ENCODE data around the gene CEP70. TPM values are rescaled to one million over a fixed set of nuclear protein-coding genes. Genes with fewer than 3 reads are reported as not detected.

Gene CEP70
- total RNA-seq, 1 experiment from 2014 or later: 25.0 TPM

DNA sequence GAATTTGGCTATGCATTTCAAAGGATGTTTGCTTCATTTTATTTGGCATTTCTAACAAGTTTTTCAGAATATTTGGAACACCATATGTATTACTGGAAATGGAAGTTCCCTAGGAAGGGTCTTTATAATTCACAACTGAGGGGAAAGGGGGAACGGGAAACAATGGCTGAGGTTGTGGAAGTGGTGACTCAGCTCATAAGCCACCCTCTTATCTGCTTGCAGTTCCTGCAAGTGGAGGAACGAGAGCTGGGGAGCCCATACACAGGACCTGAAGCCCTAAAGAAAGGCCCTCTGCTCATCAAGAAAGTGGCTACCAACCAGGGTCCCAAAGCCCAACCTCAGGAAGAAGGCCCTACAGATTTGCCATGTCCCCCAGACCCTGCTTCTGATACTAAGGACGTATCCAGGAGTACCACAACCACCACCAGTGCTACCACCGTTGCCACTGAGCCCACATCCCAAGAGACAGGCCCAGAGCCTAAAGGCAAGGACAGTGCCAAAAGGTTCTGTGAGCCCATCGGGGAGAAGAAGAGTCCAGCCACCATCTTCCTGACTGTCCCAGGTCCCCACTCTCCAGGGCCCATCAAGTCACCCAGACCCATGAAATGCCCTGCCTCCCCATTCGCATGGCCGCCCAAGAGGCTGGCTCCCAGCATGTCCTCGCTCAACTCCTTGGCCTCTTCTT is 121.8 kb downstream of the CEP70 start:
- no peaks in the 10 kb centered on the region for H3K27me3 Mint-ChIP-seq (ENCODE audit: insufficient read depth, unreplicated experiment)
- H3K27ac Mint-ChIP-seq (ENCODE audit: unreplicated experiment): no peak overlapping the region
- no peaks in the 10 kb centered on the region for H3K36me3 Mint-ChIP-seq (ENCODE audit: insufficient read depth, unreplicated experiment)
- H3K4me1 Mint-ChIP-seq (ENCODE audit: low read depth, unreplicated experiment): no peaks in the 10 kb centered on the region
- H3K9me3 Mint-ChIP-seq (ENCODE audit: unreplicated experiment): no peaks in the 10 kb centered on the region
- TF ChIP-seq, protein P1, sequence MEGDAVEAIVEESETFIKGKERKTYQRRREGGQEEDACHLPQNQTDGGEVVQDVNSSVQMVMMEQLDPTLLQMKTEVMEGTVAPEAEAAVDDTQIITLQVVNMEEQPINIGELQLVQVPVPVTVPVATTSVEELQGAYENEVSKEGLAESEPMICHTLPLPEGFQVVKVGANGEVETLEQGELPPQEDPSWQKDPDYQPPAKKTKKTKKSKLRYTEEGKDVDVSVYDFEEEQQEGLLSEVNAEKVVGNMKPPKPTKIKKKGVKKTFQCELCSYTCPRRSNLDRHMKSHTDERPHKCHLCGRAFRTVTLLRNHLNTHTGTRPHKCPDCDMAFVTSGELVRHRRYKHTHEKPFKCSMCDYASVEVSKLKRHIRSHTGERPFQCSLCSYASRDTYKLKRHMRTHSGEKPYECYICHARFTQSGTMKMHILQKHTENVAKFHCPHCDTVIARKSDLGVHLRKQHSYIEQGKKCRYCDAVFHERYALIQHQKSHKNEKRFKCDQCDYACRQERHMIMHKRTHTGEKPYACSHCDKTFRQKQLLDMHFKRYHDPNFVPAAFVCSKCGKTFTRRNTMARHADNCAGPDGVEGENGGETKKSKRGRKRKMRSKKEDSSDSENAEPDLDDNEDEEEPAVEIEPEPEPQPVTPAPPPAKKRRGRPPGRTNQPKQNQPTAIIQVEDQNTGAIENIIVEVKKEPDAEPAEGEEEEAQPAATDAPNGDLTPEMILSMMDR (IDR thresholded peaks at IDR 0.05; ENCODE audit: insufficient read depth in 1 of 2, low read depth in 1 of 2, low read length in 1 of 2, severe bottlenecking in 1 of 2, unreplicated experiment in 1 of 2): no peak
- Histone ChIP-seq H3K4me3 (ENCODE audit: low read depth, low read length) (no peak overlapping the region), H3K4me1 (no peaks in the 10 kb centered on the region), H3K9me3 (no peaks in the 10 kb centered on the region), H3K36me3 (ENCODE audit: control insufficient read depth, insufficient read depth, low read length) (no peaks in the 10 kb centered on the region), H3K27me3 (replicated peaks; ENCODE audit: control insufficient read depth, insufficient read depth, low read length) (no peaks in the 10 kb centered on the region)
- intact Hi-C loops (cut with micrococcal nuclease; ENCODE audit: unreplicated experiment): no loop called here
- ChIA-PET POLR2A (no interaction called here), CTCF (no interaction called here)
- no peak for DNase-seq
- BruUV-seq (replicated peaks): no TSS peak
- H3K4me3 Mint-ChIP-seq (ENCODE audit: unreplicated experiment): no peak overlapping the region

DNA sequence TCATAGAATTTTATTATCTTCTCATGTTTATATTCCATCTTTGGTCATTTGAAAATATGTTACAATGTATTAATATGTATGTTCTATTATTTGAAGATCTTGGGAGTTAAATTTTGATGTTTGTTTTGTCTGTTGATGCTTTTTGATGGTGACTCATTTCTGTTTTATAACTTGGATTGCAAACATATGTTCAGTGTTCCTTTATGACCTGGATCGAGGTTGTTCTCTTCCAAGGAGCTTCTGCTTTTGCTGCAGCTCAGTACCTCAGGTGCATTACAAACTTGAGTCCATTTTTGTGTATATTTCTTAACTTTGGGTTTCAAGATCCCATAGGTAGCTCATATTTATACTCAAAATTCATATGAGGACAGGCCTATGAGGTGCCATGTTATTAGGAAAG is 122.6 kb downstream of the CEP70 start:
- Histone ChIP-seq H3K36me3 (ENCODE audit: control insufficient read depth, insufficient read depth, low read length) (no peaks in the 10 kb centered on the region), H3K4me1 (no peaks in the 10 kb centered on the region), H3K27me3 (replicated peaks; ENCODE audit: control insufficient read depth, insufficient read depth, low read length) (no peaks in the 10 kb centered on the region), H3K9me3 (no peaks in the 10 kb centered on the region), H3K4me3 (ENCODE audit: low read depth, low read length) (no peak overlapping the region)
- no peaks in the 10 kb centered on the region for H3K27me3 Mint-ChIP-seq (ENCODE audit: insufficient read depth, unreplicated experiment)
- ChIA-PET POLR2A (no interaction called here), CTCF (no interaction called here)
- H3K4me3 Mint-ChIP-seq (ENCODE audit: unreplicated experiment): no peak overlapping the region
- H3K4me1 Mint-ChIP-seq (ENCODE audit: low read depth, unreplicated experiment): no peaks in the 10 kb centered on the region
- TF ChIP-seq, protein P1 (IDR thresholded peaks at IDR 0.05; ENCODE audit: insufficient read depth in 1 of 2, low read depth in 1 of 2, low read length in 1 of 2, severe bottlenecking in 1 of 2, unreplicated experiment in 1 of 2): no peak
- no peak overlapping the region for H3K27ac Mint-ChIP-seq (ENCODE audit: unreplicated experiment)
- H3K36me3 Mint-ChIP-seq (ENCODE audit: insufficient read depth, unreplicated experiment): no peaks in the 10 kb centered on the region
- no TSS peak for BruUV-seq (replicated peaks)
- no peak for DNase-seq
- no peaks in the 10 kb centered on the region for H3K9me3 Mint-ChIP-seq (ENCODE audit: unreplicated experiment)
- intact Hi-C loops (cut with micrococcal nuclease; ENCODE audit: unreplicated experiment): no loop called here

DNA sequence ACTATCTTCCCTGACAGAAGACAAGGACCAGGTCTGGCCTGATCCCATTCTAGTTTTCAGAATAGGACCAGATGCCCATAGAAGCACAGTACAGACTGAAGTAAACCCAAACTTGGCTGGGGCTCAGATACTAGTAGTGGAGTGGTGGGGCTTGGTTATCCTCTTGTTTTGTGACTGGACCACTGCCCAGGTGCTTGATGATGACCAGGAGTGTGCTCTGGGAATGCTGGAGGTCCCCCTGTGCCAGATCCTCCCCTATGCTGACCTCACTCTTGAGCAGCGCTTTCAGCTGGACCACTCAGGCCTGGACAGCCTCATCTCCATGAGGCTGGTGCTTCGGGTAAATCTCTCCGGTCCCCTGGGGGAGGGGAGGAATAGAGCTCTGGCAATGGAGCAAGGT is 123.4 kb downstream of the CEP70 start:
- ChIA-PET POLR2A (no interaction called here), CTCF (no interaction called here)
- no peaks in the 10 kb centered on the region for H3K9me3 ChIP-seq

More for the DNA sequence above, 123.4 kb downstream of the CEP70 start:
- Histone ChIP-seq H3K36me3 (ENCODE audit: control insufficient read depth, insufficient read depth, low read length) (no peaks in the 10 kb centered on the region), H3K4me1 (no peaks in the 10 kb centered on the region), H3K27me3 (replicated peaks; ENCODE audit: control insufficient read depth, insufficient read depth, low read length) (no peaks in the 10 kb centered on the region), H3K4me3 (ENCODE audit: low read depth, low read length) (no peak overlapping the region)
- Mint-ChIP-seq H3K36me3 (ENCODE audit: insufficient read depth, unreplicated experiment) (no peaks in the 10 kb centered on the region), H3K4me1 (ENCODE audit: low read depth, unreplicated experiment) (no peaks in the 10 kb centered on the region), H3K4me3 (ENCODE audit: unreplicated experiment) (no peak overlapping the region), H3K9me3 (ENCODE audit: unreplicated experiment) (no peaks in the 10 kb centered on the region), H3K27ac (ENCODE audit: unreplicated experiment) (no peak overlapping the region), H3K27me3 (ENCODE audit: insufficient read depth, unreplicated experiment) (no peaks in the 10 kb centered on the region)
- no TSS peak for BruUV-seq (replicated peaks)
- intact Hi-C loops (cut with micrococcal nuclease; ENCODE audit: unreplicated experiment): no loop called here
- TF ChIP-seq, protein P1 (IDR thresholded peaks at IDR 0.05; ENCODE audit: insufficient read depth in 1 of 2, low read depth in 1 of 2, low read length in 1 of 2, severe bottlenecking in 1 of 2, unreplicated experiment in 1 of 2): no peak
- no peak for DNase-seq
